CD1c-positive myeloid dendritic cell (primary cell): ENCODE results near the gene TOMM34.
A peak's percentile ranks its signal among the peaks of the same experiment; 100 is the strongest.

Source experiments
- DNase-seq: peaks from one replicate; pipeline ENCODE4 v3.0.0-alpha.2; 2016; ENCODE audit errors: extremely low spot score

Gene TOMM34

DNA sequence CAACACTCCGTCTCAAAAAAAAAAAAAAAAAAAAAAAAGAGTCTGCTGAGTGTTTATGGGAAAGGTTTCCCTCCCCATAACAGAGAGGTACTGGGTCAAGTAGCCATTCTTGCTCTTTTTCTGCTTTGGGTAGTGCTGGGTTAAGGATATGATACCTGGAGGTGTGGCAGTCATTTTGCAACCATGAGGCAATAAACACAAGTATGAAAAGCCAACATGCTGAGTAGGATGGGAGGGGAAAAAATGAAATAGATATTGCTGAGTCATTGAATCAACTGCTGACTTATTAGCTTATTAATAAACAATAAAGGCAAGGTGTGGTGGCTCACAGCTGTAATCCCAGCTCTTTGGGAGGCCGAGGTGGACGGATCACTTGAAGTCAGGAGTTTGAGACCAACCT is 2.3 kb upstream of the TOMM34 start:
- DNase-seq, result peak; percentile 31

DNA sequence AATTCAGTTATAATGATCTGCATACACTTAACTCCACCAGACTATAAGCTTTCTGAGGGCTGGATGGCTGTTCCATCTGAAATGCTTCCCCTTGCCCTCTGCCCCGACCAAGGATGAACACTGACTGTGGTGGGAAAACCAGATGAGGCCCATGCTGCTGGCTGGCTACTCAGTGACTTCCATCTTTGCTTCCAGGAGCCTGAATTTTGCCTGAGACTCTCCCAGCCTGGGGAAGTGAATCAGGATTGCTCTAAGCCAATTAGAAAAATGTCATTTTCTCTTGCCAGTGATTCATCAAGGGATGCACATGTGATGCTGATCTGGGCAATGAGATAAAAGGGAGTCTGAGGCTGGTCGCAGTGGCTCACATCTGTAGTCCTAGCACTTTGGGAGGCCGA is 1.7 kb upstream of the TOMM34 start:
- no peak for DNase-seq

DNA sequence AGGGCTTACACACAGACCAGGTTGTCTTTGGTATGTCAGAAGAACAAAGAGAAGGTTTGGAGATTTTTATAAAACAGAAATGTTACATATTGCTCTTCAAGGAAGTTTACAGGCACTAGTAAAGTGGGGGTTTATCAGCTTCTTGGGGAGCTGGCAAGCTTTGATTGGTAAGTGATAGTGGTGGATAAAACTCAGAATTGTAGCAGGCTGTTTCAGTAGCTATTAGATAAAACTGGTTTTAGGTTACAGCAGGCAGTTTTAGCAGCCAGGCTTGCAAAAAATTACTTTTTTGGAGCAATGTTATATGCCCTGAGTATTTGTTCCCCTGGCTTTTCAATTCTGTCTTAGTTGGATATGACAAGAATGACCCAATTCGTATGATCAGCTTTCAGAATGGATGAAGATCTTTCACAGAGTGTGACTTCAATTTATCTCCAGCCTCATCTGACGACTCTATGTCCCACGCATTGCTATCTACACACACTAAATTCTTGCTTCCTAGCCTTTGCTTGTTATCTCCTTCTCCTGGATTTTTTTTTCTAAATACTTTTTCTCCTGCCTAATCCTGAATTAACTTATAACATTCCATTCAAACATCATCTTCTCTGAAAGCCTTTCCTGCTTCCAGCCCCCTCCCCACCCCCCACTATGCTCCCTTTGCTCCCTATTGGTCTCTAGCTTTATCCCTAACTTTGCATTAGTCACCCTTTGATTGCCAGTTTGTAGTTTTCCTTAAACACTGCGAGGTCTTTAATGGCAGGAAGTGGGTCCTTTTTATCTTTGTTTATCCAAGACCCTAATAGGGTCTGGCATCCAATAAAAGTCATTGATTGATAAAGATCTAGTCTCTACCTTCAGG is 1.0 kb upstream of the TOMM34 start:
- no peak for DNase-seq

DNA sequence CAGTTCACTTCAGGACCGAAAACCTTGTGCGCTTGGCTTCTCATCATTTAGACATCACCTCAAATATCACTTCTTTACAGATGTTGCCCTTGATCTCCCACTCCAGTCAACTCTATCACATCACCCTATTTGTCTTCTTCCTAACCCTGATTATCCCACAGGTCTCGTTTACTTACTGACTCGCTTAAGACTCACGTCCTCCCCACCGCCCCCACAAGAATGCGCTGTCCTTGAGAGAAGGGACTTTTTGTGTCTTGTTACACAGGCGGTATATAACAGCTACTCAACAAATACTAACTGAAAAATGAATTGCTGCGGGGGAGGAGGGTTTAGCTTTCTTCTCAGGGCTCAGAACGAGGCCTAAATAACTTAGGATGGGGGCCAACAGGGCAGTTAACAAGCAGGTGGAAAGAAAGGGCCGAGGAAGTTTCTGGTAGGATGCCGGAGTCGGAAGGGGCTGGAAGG is 527 bp downstream of the TOMM34 start:
- DNase-seq, result peak; percentile 79

DNA sequence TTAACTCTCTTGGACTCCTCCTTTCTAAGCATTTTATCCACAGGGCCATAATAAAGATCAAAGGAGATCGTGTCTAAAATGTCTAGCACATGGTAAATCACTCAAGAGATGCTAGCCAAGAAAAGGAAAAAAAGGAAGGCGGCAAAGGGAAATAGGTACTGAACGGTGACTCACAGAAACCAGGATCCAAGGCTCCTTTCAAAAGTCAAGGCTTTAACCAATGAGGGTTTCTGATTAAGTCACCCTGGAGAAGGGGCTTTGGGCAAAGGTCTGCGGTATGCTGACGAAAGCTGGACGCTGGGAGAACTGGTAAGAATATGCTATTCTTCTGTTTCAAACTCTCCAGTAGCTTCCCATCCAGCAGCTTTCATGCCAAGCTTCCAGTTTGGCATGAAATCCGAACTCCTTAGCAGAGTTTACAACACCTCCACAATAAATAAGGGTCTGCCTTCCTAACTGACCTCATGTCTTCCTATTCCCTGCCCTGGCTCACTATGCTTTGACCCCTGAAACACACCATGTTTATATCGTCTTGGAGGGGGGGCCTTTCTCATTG is 1.0 kb downstream of the TOMM34 start:
- DNase-seq, result peak; percentile 77

DNA sequence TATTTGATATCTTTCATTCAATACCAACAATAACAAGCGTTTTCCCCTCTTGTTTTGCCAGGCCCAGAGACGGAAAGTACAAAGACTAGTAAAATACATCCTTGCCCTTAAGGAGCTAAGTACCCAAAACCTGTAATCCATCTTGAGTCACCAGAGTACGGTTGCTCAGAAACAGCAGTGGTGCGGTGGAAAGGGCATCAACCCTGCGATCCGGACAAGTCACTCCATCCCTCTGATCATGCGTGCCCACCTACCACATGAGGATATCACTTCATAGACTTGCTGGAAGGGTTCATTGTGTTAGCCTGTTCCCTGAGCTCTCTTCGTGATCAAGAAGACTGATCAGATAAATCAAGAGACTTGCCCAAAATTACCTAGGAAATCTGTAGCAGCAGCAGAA is 1.9 kb downstream of the TOMM34 start:
- DNase-seq, result no peak

DNA sequence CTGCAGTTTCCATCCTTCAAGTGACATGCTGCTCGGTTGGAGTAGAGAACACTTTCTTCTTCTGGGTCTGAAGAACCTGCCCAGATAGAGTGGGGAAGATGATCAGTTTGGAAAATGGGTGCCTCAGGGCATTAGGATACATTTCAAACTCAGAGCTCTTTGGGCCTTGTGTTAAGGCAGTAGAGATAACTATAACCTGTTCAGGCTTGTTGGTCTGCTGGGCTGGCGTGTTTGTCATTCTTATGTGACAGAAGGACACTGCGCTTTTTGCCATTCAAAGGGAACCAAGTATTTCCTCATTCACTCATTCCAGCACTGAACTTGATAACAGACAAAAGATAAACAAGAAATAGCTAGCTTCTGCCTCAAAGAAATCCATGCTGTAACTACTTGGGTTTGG is 3.8 kb downstream of the TOMM34 start:
- DNase-seq, result no peak

DNA sequence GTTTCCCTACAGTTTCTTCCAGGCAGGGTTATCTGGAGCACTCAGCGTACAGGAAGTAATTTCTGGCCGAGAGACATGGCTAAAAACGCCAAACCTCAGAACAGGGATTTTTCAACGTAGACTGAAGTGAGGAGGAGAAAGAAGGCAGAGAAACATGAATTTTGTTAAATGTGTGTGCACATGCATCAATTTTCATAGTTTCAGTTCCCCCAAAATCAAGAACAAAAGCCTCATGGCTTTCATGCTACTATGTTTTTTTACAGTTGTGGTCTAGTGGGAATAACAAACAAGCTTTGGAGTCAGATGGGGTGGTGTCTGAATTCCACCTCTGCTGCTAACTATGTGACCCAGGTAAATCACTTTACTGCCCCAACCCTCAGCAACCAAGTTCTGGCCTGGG is 4.9 kb downstream of the TOMM34 start:
- no peak for DNase-seq

DNA sequence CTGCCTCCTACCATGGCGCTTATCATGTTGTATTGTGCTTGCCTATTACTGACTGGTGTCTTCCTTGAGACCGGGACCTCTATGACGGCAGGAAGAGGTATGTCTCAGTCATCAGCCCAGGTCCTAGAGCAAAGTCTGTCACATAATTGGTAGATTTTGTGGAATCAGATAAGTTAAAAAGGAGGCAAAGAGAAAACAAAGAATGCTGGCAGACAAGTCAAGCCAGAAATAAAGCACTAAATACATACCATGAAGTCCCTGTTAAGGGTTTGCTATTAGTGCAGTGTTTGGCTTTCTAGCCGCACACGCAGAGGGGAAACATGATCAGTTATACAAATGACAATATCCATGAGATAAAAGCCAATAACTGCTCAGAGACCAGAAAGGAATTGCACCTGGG is 6.0 kb downstream of the TOMM34 start:
- DNase-seq, result no peak

DNA sequence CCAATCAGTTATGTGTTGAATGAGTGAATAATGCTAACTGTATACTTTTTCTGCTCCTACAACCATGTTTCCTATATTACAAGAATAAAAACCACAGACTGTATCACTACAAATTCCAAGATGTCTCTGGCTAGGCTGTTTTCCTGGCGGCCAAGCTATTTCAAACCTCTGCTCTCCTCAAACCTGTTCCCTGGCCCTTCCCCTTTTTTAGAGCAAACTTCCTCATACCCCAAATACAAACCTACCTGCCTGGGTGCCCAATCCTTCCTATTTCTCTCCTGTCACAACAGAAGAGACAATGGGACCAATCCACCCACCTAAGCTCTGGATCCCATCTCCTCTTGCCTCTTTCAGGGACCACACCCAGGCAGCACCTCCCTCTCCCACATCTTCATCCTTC is 7.5 kb downstream of the TOMM34 start:
- no peak for DNase-seq

DNA sequence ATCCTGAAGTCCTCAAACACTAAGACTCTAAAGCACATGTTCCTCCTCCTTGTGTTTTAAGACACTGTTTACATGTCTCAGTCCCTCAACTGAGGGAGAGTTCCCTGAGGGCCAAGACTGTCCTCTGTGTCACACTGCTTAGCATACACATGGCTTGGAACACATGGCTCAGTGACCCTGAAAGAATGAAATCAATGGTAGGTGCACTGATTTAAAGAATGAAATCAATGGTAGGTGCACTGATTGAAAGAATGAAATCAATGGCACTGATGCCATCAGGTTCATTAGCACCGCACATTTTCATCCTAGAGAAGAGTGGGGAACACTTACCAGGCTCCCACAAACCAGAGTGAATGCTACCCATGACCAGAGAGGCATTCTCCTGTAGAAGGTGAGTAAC is 9.8 kb downstream of the TOMM34 start:
- no peak for DNase-seq

DNA sequence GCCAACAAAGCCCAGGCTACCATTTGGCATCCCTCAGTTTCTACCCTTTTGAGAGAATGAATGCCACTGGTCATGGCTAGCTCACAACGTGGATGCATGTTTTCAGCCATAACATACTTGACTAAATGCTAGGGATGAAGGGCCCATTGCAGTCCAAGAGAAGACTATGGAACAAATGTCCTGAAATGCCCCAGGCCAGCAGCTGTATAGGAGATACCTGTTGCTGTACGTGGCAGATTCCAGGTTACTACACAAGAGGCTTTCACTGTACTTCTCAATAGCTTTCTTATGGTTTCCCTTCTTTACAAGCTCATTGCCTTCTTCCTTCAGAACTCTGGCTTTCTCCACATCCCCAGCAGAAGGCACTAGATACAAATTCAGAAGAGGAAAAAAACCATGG is 11.7 kb downstream of the TOMM34 start:
- no peak for DNase-seq

DNA sequence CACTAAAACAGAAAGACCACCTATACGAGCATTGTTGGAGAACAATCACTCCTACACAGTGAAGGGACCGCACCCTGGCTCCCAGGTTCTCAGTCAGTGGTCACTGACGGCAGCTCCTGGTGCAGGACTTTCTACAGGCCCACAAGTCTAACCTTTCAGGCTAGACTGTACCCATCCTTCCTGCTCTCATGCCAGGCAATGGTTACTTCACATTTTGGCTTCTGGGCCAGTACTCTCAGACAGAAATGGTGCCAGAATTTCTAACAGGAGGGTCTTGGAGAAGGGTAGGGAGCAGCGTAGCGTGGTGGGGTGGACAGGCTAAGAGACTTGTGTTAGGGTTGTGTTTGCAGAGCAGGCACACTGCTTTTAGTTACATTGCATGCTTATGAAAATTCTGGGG is 12.1 kb downstream of the TOMM34 start:
- no peak for DNase-seq

DNA sequence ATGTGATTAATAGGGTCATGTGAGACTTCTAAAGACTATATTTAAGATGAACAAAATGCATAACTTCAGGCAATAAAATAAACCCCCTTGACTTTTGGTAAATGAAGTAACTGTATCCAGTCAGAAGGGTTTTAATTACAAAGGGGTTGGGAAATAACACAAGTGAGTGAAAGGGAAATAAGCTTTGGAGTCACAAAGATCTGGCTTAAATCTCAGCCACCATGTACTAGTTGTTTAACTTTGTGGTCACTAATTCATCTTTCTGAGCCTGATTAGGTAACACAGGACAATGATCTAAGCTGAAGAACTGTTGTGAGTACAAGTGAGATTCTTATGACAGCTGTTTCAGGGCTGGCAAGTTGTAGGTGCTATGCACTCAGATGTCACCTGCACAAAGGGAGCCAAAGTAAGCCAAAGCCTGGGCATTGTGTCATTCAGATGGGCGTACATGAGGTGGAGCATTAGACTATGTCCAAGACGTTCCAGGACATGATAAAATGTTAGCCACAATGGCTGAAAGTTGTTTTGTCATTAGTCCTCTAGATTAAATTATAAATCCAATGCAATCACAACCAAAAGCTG is 13.8 kb downstream of the TOMM34 start:
- DNase-seq, result no peak

DNA sequence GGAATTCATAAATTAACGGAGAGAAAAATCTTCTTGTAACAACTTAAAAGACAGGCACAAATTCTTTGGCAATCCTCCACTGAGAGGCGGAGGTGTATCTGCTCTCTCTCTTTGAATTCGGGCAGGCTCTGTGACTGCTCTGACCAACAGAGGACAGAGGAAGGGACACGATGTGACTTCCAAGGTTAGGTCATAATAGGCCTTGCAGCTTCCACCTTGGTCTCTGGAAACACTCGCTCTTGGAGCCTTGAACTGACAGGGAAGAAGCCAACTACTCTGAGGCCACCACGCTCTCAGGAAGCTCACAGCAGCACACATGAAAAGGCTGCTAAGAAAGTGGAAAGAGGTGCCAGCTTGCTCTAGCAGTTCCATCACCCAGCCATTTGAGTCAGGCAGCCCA is 14.9 kb downstream of the TOMM34 start:
- no peak for DNase-seq

DNA sequence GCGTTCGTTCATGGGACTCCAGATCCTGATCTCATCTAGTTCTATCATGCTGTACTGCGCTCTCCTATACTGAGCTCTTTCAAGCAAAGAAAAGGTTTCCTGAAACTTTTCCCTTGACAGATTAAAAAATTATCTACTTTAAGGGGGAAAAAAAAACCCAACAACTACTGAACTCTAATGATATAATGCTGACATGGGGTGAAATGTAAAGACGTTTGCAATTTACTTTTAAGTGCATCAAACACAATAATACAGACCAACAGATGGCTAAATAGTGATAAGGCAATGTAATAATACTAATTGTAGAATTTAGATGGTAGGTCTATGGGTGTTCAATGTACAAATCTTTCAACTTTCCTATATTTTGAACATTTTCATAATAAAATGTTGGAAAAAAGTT is 16.4 kb downstream of the TOMM34 start:
- DNase-seq, result no peak

DNA sequence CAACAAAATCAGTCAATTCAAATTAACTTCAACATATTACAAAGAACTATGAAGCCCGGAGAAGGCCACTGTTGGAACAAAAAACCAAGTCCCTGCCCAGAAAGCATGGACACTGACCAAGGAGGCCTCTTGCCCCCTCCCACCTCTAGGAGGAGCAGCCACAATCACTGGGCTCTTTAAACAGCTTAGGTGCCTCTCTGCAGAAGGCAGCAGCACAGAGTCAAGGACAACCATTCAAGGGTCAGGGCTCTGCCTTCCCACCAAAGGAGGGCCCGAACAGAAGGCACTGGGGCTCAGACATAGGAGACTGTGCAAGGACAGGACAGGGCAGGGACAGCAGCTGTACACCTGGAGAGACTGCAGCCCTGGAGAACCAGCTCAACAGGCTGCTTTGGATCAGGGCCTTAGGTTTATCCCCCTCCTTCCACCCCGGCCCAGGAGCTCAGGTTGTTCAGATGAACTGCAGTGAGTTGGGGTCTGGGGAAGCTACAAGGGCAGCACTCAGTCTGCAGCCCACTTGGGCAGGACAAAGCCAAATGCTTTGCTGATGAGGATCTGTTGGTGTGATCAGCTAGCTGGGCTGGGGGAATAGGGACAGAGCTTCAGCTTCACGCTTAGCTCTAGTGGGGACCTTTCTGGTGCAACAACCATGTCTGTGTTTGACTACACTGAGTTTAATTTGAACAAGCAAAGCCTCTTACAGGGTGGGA is 17.8 kb downstream of the TOMM34 start:
- no peak for DNase-seq

DNA sequence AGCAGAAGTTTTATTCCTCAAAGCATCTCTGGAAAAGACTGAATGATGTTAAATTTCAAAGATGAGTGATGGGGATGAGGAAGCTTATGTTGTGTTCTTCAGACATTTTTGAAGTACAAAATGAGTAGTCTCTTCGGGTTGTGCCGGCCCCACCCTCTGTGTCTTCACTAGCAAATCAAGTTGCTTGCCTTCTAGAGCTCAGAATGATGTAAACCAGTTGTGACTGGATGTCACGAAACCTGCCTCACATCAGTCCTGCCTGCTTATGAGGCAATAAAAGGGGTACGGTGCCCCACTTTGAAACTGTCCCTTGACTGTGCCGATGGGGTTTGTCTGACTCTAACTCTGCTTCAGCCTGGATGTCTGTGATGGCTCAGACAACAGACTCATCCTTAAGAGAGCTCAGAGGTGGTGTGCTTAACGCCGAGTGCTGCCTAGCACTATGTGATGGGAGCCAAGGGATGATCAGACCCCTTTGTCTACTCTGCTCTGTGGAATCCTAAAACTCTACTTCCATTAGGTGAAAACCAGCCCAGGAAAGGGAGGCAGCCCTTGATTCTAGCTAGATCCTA is 19.0 kb downstream of the TOMM34 start:
- DNase-seq, result no peak

DNA sequence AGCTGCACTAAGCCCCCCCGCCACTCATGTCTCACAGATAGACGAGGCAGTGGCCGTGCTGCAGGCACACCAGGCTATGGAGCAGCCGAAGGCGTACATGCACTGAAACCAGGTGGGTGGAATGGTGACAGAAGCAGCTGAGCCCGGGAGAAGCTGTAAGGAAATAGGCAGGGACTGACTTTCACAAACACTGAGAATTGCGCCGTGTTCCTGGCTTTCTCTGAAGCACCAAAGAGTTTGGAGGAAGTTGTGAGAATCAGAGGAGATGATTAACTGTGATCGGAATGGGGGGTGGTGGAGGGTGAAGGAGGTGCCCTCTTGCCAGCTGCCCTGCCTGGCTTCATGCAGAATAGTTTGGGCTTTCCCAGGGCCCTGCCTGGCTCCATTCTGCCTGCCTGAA is 21.6 kb downstream of the TOMM34 start:
- no peak for DNase-seq

DNA sequence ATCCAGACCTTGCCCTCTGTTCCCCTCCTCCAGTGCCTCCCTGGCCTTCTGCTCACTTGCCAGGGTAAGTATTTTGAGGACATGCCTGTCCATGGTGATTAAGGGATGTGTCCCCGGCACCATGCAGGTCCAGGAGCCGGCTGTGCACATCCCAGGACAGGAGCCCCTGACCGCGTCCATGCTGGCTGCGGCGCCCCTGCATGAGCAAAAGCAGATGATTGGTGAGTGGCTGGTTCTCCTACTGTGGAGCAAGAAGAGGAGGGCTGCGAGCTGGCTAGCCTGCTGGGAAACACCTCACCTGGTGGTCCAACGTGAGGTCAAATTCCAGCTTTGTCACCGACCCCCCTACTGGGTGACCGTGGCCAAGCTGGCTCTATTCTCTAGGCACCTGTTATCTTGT is 23.7 kb downstream of the TOMM34 start:
- no peak for DNase-seq

DNA sequence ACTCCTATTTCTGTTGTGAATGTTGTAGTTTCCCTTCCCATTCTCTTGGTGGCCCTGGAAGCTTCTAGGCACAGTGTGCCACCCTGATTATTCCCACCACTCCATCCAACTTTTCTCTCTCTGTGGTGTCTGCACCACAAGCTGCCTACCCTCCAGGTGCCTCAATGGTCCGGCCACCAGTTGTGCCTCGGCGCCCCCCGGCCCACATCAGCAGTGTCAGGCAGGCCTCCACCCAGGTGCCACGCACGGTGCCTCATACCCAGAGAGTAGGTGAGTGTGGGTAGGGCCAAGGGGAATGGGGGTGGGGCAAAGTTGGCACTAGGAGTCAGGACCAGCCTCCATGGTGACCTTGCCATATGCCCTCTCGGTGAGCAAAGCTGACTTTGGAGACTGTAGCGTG is 27.3 kb downstream of the TOMM34 start:
- no peak for DNase-seq

DNA sequence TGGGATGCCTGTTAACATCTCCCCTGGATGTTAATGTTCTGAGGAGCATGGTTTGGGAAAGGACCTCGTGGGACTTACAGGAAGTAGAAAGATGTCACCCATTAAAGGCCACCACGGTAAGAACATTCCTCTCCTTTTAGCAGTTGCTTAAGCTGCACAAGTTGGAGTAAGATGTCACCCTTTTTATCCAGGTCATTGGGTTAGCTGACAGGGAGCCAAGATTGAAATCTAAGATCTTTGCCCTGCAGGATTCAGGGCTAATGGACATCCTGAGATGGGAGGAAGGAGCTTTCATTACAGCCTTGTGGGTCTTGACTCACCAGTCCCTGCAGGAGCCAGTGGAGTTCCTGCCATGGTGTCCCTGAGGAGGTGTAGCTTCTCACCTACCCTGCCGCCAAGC is 28.3 kb downstream of the TOMM34 start:
- DNase-seq, result no peak
